Osteocyte (in vitro differentiated cells): Measurements from ENCODE around the gene PP2D1. TPM values are rescaled to one million over a fixed set of nuclear protein-coding genes. Genes with fewer than 3 reads are reported as not detected.

Experiments
- DNase-seq: peaks from one replicate; pipeline ENCODE4 v3.0.0; 2021; ENCODE audit warnings: mixed read lengths; ENCODE audit not compliant: unreplicated experiment; ENCODE audit errors: extremely low spot score
- H3K27ac Mint-ChIP-seq: one replicate; pipeline ENCODE4 v1.8.0; 2021; ENCODE audit warnings: mild to moderate bottlenecking, mixed read lengths; ENCODE audit not compliant: unreplicated experiment
- H3K27me3 Mint-ChIP-seq: one replicate; pipeline ENCODE4 v1.8.0; 2021; ENCODE audit warnings: mixed read lengths; ENCODE audit not compliant: unreplicated experiment
- H3K36me3 Mint-ChIP-seq: one replicate; pipeline ENCODE4 v1.8.0; 2021; ENCODE audit warnings: mixed read lengths; ENCODE audit not compliant: unreplicated experiment
- H3K4me1 Mint-ChIP-seq: one replicate; pipeline ENCODE4 v1.8.0; 2021; ENCODE audit warnings: mixed read lengths; ENCODE audit not compliant: unreplicated experiment
- H3K4me3 Mint-ChIP-seq: one replicate; pipeline ENCODE4 v1.8.0; 2021; ENCODE audit warnings: mild to moderate bottlenecking, moderate library complexity, mixed read lengths; ENCODE audit not compliant: unreplicated experiment
- H3K9me3 Mint-ChIP-seq: one replicate; pipeline ENCODE4 v1.8.0; 2021; ENCODE audit warnings: mixed read lengths; ENCODE audit not compliant: unreplicated experiment
- CTCF ChIP-seq: fragments of 200-600 bp; sonication (generic); IDR thresholded peaks from 2 replicates; pipeline ENCODE4 v1.5.0; 2021; ENCODE audit warnings: antibody characterized with exemption, mild to moderate bottlenecking, moderate library complexity
- total RNA-seq: library from RNA; stranded (reverse); gene quantifications from 2 replicates; pipeline ENCODE4 v1.2.1, GENCODE V29; 2021

Gene PP2D1
- total RNA-seq, 1 donor from 2014 or later, result not detected

- Mint-ChIP-seq H3K4me3 (no peak overlapping the region), H3K9me3 (no peaks in the 10 kb centered on the region)
Measured at GRCh38 chr3:20043825-20044224, 31.8 kb upstream of the PP2D1 start.

GRCh38 chr3:20043396-20043795, 31.3 kb upstream of the PP2D1 start:
- H3K4me3 Mint-ChIP-seq, result peak overlapping the region; percentile 31
- TF ChIP-seq CTCF, result no peak
- H3K27ac Mint-ChIP-seq, result peak overlapping the region; percentile 75
- H3K9me3 Mint-ChIP-seq, result no peaks in the 10 kb centered on the region
- H3K4me1 Mint-ChIP-seq, result peaks cover 45% of the 10 kb centered on the region
- H3K27me3 Mint-ChIP-seq, result no peaks in the 10 kb centered on the region
- no peaks in the 10 kb centered on the region for H3K36me3 Mint-ChIP-seq
- no peak for DNase-seq

More at GRCh38 chr3:20043825-20044224, 31.8 kb upstream of the PP2D1 start:
- no peaks in the 10 kb centered on the region for H3K36me3 Mint-ChIP-seq
- no peak for DNase-seq
- peaks cover 46% of the 10 kb centered on the region for H3K4me1 Mint-ChIP-seq
- no peaks in the 10 kb centered on the region for H3K27me3 Mint-ChIP-seq
- peak overlapping the region; percentile 75 for H3K27ac Mint-ChIP-seq
- no peak for TF ChIP-seq CTCF

- H3K9me3 Mint-ChIP-seq, result no peaks in the 10 kb centered on the region
- TF ChIP-seq CTCF, result no peak
- H3K4me1 Mint-ChIP-seq, result peaks cover 38% of the 10 kb centered on the region
- no peak overlapping the region for H3K27ac Mint-ChIP-seq
- no peaks in the 10 kb centered on the region for H3K36me3 Mint-ChIP-seq
- H3K4me3 Mint-ChIP-seq, result peak overlapping the region; percentile 96
- no peaks in the 10 kb centered on the region for H3K27me3 Mint-ChIP-seq
- no peak for DNase-seq
Measured at GRCh38 chr3:20042331-20042730, 30.3 kb upstream of the PP2D1 start.

- peaks cover 38% of the 10 kb centered on the region for H3K4me1 Mint-ChIP-seq
- H3K9me3 Mint-ChIP-seq, result no peaks in the 10 kb centered on the region
- DNase-seq, result peak; percentile 85
- TF ChIP-seq CTCF, result no peak
- no peaks in the 10 kb centered on the region for H3K36me3 Mint-ChIP-seq
- H3K27me3 Mint-ChIP-seq, result no peaks in the 10 kb centered on the region
- peak overlapping the region; percentile 96 for H3K4me3 Mint-ChIP-seq
- peak overlapping the region; percentile 92 for H3K27ac Mint-ChIP-seq
Measured at GRCh38 chr3:20041197-20041780, 29.2 kb upstream of the PP2D1 start.

- peak overlapping the region; percentile 92 for H3K27ac Mint-ChIP-seq
- H3K27me3 Mint-ChIP-seq, result no peaks in the 10 kb centered on the region
- H3K4me3 Mint-ChIP-seq, result peak overlapping the region; percentile 96
- no peaks in the 10 kb centered on the region for H3K9me3 Mint-ChIP-seq
- peaks cover 38% of the 10 kb centered on the region for H3K4me1 Mint-ChIP-seq
- DNase-seq, result peak; percentile 88
- no peak for TF ChIP-seq CTCF
- H3K36me3 Mint-ChIP-seq, result no peaks in the 10 kb centered on the region
Measured at GRCh38 chr3:20040548-20041196, 28.6 kb upstream of the PP2D1 start.
